Amniotic epithelial cell (primary cell): Measurements from ENCODE around the gene PEMT.

Experiments used
- DNase-seq: peaks from one replicate; pipeline ENCODE4 v3.0.0-alpha.2; 2010; ENCODE audit warnings: low read depth

The PEMT gene

GRCh38 chr17:17514993-17515933 is 76.2 kb downstream of the PEMT start:
- peak; percentile 97 for DNase-seq

- DNase-seq = no peak
Observed at GRCh38 chr17:17514361-17514992, 77.0 kb downstream of the PEMT start.

DNA sequence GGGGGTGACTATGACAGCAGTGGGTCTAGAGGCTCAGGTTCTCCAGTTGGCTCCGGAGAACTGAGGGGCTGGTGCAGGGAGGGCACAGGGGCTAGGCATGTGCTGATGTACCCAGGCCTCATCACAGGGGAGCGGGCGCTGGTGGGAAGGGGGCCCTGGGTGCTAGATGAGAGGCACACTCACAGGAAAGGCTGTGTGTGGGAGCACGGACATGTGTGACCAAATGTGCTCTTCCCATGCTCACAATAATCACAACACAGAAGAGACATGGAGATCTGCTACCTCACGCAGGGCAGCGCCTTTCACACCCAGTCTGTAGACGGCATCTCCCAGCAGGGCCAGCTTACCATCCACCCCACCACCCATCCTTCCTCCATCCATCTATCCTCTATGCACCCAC is 77.9 kb downstream of the PEMT start:
- DNase-seq = no peak

DNA sequence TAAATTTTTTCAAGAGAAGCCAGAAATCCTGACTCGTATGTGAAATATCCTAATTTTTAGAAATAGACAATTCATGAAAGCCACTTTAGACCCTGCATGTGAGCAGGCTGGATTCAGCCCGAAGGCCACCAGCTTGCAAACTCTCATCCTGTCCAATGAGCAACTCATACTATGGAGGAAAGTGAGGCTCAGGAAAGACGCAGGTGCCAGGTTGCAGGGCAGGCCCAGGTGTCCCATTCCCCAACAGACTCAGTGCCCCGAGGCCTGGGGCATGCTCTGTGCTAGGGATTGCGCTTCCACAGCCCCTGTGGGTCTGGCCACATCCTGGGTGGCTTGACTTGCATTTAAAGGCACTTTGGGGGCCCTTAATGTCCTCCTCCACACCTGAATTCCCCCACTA is 78.6 kb downstream of the PEMT start:
- DNase-seq = no peak

GRCh38 chr17:17511881-17512858 is 79.3 kb downstream of the PEMT start:
- peak; percentile 96 for DNase-seq

GRCh38 chr17:17511293-17511741 is 80.2 kb downstream of the PEMT start:
- DNase-seq = no peak

DNA sequence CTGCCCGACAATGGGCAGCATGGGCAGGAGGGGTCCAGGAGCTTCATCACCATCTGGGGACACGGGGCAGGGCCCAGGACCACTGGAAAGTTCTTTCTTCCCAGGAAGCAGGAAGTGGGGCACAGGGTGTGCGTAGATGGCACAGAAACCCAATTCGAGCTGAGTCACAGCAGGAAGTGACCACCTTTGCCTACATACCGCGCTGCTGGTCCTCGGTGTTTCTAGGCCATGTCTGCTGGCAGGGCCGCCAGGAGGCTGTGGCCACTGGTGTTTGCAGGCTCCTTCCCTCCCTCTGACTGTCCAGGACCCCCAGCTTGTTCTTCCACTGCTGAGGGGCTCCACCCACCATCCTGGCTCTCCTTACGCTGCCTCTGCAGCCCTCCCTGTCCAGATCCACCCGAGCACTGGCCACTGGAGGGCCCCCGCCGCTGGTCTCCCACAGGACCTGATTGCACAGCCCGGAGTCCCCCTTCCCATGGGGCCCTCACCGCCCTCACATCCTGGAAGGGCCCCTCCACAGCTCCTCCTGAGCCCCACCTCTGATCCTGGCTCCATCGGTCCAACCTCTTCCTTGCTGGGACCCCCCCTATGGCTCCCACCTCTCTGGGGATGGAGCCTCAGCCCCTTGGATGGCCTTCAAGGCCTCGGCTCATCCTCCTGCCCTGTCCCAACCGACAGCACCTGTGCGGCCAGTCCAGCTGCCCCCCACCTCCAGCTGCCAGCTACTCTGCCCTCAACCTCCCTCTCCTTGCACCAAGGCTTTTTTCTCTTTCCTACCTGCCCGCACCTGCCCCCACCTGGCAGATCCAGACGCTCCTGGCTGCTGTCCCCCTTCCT is 80.8 kb downstream of the PEMT start:
- no peak for DNase-seq

- DNase-seq = no peak
Observed at GRCh38 chr17:17509601-17510425, 81.7 kb downstream of the PEMT start.

DNA sequence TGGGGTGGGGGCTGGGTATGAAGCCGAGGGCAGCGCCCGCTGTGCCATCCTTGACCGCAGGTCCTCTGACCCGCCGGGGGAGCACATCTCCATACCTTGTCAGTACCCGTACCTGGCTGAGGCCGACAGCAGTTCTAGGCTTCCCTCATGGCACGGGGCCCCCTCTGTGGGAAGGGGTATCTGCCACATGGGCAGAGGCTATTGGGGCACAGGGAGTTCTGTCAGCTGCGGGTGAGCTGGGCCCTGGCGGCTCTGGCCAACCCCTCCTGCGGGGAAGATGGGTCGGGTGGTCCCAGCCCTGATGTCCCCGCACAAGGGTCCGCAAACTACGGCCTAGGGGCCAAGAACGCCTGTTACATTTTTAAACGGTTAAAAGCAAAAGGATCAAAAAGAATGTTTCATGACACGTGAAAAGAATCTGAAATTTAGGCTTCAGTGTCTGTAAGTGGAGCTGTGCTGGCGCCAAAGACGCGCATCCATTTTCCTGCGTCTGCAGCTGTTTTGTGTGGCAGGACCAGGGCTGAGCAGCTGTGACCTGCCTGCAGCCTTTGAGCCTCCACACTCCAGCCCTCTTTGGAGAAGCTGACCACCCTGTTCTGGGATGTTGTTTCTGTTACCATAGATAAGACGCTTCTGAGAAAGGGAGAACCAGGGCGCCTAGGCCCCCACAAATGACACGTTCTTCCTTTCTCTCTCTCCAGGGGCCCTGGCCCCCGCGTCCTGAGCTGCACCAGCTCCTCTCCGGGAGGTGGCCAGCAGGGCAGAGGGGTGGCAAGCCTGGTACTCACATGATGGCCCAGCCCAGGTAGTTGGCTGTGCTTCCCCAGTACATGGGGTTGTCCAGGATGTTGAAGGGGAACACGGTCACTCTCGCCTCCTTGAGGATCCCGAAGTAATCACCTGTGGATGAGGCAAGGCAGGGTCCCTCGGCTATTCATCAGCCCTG is 82.6 kb downstream of the PEMT start:
- no peak for DNase-seq

- DNase-seq = no peak
Observed at GRCh38 chr17:17508019-17508535, 83.4 kb downstream of the PEMT start.

DNA sequence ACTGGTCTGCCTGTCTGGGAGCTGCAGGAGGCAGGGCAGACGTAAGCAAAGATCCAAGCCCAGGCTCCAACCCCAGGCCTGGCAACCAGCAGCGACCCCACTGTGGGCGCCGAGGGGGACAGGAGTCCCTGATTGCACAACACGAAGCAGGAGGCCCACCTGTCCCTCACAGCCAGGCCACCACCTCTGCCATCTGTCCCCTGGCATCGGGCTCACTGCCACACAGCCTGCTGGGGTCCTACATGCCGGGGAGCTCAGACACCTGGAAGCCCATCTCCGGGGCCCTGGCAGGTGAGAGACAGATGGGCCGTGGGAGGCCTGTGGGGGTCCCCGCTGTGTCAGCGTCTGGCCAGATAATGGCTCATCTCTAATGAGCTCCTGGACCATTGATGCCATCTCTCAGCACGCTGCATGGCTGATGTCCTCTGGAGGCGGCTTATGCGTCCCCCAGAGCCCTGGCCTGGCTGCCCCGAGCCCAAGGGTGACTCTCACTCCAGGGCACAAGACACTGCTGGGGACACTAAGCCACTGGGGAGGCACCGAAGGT is 84.0 kb downstream of the PEMT start:
- DNase-seq = no peak

- DNase-seq = no peak
Observed at GRCh38 chr17:17506893-17507464, 84.5 kb downstream of the PEMT start.

DNA sequence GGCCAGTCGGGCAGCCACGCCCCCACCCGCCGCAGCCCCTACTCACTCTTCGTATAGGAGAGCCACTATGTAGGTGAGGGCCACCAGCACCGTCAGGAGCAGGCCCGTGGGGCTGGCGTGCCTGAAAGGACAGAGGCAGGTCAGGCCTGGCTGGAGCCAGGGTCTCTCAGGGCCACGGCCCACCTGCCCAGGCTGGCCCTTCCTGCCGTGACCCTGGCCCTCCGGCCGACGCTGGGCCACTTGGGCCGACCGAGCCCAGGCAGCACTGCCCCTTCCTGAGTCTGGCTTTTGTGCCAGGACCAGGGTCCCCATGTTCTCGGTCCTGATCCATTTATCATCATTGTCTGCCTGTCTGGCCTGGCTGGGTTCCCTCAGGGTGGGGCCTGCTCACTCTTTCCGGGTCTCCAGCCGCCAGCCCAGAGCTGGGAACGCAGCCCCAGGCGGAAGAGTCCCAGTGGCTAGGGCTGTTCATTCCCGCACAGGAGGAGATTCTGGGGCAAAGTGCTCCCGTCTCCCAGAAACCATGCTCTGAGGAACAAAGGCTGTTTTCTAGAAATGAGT is 85.2 kb downstream of the PEMT start:
- DNase-seq = no peak

- DNase-seq = no peak
Observed at GRCh38 chr17:17505610-17506171, 85.8 kb downstream of the PEMT start.

- DNase-seq = no peak
Observed at GRCh38 chr17:17505151-17505550, 86.4 kb downstream of the PEMT start.

DNA sequence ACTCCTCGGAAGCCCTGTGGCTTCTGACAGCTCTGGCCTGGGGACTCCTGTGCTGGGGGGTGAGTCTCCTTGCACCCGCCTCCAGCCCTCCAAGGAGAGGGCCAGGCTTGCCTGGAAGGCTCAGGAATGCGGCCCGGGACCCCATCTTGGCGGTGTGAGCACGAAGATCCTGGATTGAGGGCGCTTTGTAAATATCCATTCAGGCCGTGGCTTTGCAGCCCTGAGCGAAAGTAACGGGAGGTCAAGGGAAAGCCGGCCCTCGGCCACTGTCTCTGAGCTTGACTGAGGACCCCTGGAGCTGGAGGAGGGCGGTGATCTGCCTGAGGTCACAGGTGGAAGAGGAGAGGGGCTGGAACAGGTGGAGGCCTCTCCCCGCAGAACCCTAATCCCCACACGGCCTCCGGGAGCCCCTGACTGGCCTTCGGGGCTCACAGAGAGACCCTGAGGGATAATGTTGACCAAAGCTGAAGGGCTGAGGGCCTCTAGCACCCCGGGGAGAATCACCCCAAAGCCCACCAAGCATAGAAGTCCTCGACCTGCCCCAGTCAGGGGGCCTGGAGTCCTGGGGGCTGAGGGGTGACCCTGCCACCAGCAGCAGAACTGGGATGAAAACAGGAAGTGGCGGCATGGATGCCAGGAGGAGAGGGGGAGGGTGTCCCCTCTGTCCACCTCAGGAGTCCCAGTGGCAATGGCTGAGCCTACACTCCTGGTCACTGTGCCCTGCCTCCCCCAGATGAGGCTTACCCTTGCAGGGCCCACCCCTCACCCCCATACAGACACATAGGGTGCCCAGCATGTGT is 87.0 kb downstream of the PEMT start:
- no peak for DNase-seq
